Heart right ventricle (tissue), 16 donors: ENCODE data around the gene DCUN1D3. TPM values are rescaled to one million over a fixed set of nuclear protein-coding genes. Genes with fewer than 3 reads are reported as not detected.

Experiments used
- ATAC-seq, 8 donors: fragments of 200-7000 bp; cut with Tn5 transposase; one replicate each; pipeline ENCODE4 v1.9.1; 2020; ENCODE audit warnings: mild to moderate bottlenecking in 8 of 8, moderate library complexity in 8 of 8, moderate number of reproducible peaks in 1 of 8
- DNase-seq, 2 donors: peaks; one replicate each; pipeline ENCODE4 v3.0.0-alpha.2; 2020
- H3K27ac ChIP-seq, 10 donors: fragments of 200-600 bp; sonication (generic) in 2 of 10; one replicate each; pipeline versions ENCODE4 v1.5.0 to v1.8.0; 2020 to 2022; ENCODE audit warnings: mild to moderate bottlenecking in 3 of 10
- H3K27me3 ChIP-seq, 7 donors: fragments of 200-600 bp; one replicate each; pipeline ENCODE4 v1.8.0; 2021 to 2022; ENCODE audit warnings: mild to moderate bottlenecking in 2 of 7
- H3K36me3 ChIP-seq, 9 donors: fragments of 200-600 bp; sonication (generic) in 1 of 9; one replicate each; pipeline versions ENCODE4 v1.5.0 to v1.8.0; 2020 to 2022; ENCODE audit warnings: mild to moderate bottlenecking in 2 of 9
- H3K4me1 ChIP-seq, 9 donors: fragments of 200-600 bp; sonication (generic) in 1 of 9; one replicate each; pipeline versions ENCODE4 v1.5.0 to v1.8.0; 2020 to 2022; ENCODE audit warnings: mild to moderate bottlenecking in 4 of 9
- H3K4me3 ChIP-seq, 10 donors: fragments of 200-600 bp; sonication (generic) in 2 of 10; one replicate each; pipeline versions ENCODE4 v1.5.0 to v1.8.0; 2020 to 2022; ENCODE audit warnings: mild to moderate bottlenecking in 7 of 10, moderate library complexity in 2 of 10
- H3K9me3 ChIP-seq, 11 donors: fragments of 200-600 bp in 10 of 11; sonication (generic) in 2 of 11; one replicate each; pipeline versions ENCODE4 v1.5.0 to v1.8.0; 2013 to 2022; ENCODE audit warnings: mild to moderate bottlenecking in 2 of 11, control low read depth in 1 of 11, moderate library complexity in 1 of 11
- CTCF ChIP-seq, 9 donors: fragments of 200-600 bp; sonication (generic) in 2 of 9; IDR thresholded peaks; one replicate each; pipeline versions ENCODE4 v1.5.0 to v1.8.0; 2021 to 2022; ENCODE audit warnings: antibody characterized with exemption in 9 of 9, mild to moderate bottlenecking in 5 of 9, moderate library complexity in 1 of 9
- WGBS, 2 donors: extraction: QIAGEN DNeasy Blood & Tissue Kit; methylation state at CpG; one replicate each; pipeline ENCODE4 v1.1.7; 2013; ENCODE audit warnings: inconsistent platforms in 1 of 2; 5-methylcytosine and 5-hydroxymethylcytosine counted together
- intact Hi-C, 10 donors: fragments of 100-400 bp; cut with DNase I; formaldehyde crosslinking; loops; one replicate each; pipeline versions ENCODE4 v1.11.1 to v1.14.2; 2022
- polyA plus RNA-seq, 2 donors: library from polyadenylated mRNA; stranded (reverse); fragments of 200-250 nt; gene quantifications; one replicate each; pipeline ENCODE4 v1.2.3, GENCODE V29; 2013
- total RNA-seq, 10 donors: library from RNA; stranded (reverse); fragmentation: NEBNext Ultra II Directional in 3 of 10; extraction: Animal tissue kit (Norgen Biotek cat#: 25700) in 3 of 10; gene quantifications; one replicate each; pipeline versions ENCODE4 v1.2.1 to v1.2.4, GENCODE V29; 2021 to 2023
- donor health status: Arrhythmogenic right ventricular cardiomyopathy.
- donor health status: ischemic (EF 13 %, LVEDD 7.1; RV severe dilation, severe dysfunction).
- donor health status: healthy with polysubstance abuse.
- donor health status: DM: no; HTN: yes; CAD: no.
- donor health status: DM: no; HTN: no; CAD: no.
- donor health status: ischemic (EF 25% LVEDD 6.9; RV normal size, moderate dysfunction).
- donor health status: ischemic (EF 25% LVEDD 5.7; RV mildly dilated, moderate dysfunction).
- donor health status: healthy.
- donor health status: DM: yes; HTN: yes; CAD: no.
- donor health status: Ischemic cardiomyopathy.
- donor health status: ischemic (EF 35%, LVEDD 5.7; RV mildly dilated, moderate dysfunction).
- donor health status: nonischemic (EF 11% LVEDD 7.7; RV severe dilation, severe dysfunction).
- donor health status: DM: yes; HTN: yes; CAD: no.
- donor health status: PGD.
- donor health status: ischemic (EF 29% LVEDD 5.4; RV normal size, mild dysfunction).
- donor health status: nonischemic (EF 23%, LVEDD 6.1; RV moderate dilation, normal function).

The DCUN1D3 gene
- total and polyA plus RNA-seq, 12 donors: 3.4 to 32.6 (median 9.4) TPM

GRCh38 chr16:20901436-20902112 is 1.4 kb upstream of the DCUN1D3 start:
- ATAC-seq (peak in 7 of 8 donors; percentile 8 to 31 (median 23)), DNase-seq (peak; percentile 29 to 50)
- 21 to 29% methylated on average over 27 of the region's 27 CpGs for WGBS, 2 donors
- intact Hi-C loops: loop anchor here in 8 of 10 donors (2.0 to 10.0 kb wide), 7 partner anchors 34 to 94 kb away; partner anchors contain the start of genes ERI2 (in 1 of the 8) and REXO5 (in 1 of the 8)
- peak overlapping the region; percentile 95 to 99 (median 98) for H3K27ac ChIP-seq
- peaks cover 14 to 85% (median 78%) of the 10 kb centered on the region in 9 donors for H3K4me1 ChIP-seq
- peaks cover 0 to 13% (median 0%) of the 10 kb centered on the region in 9 donors for H3K36me3 ChIP-seq
- H3K27me3 ChIP-seq: no peaks in the 10 kb centered on the region
- H3K4me3 ChIP-seq: peak overlapping the region; percentile 62 to 86 (median 76)
- no peaks in the 10 kb centered on the region for H3K9me3 ChIP-seq
- no peak for TF ChIP-seq CTCF (IDR thresholded peaks at IDR 0.05)

- ATAC-seq (peak in 4 of 8 donors; percentile 0 to 10 (median 4)), DNase-seq (no peak)
- 0% methylated on average over 20 of the region's 20 CpGs for WGBS, 2 donors
- H3K27me3 ChIP-seq: no peaks in the 10 kb centered on the region
- no peak for TF ChIP-seq CTCF (IDR thresholded peaks at IDR 0.05)
- H3K9me3 ChIP-seq: no peaks in the 10 kb centered on the region
- H3K4me3 ChIP-seq: peak overlapping the region; percentile 62 to 86 (median 76)
- intact Hi-C loops: loop anchor here in 8 of 10 donors (2.0 to 10.0 kb wide), 7 partner anchors 34 to 94 kb away; partner anchors contain the start of genes ERI2 (in 1 of the 8) and REXO5 (in 1 of the 8)
- H3K4me1 ChIP-seq: peaks cover 11 to 85% (median 73%) of the 10 kb centered on the region in 9 donors
- peaks cover 0 to 18% (median under 1%) of the 10 kb centered on the region in 9 donors for H3K36me3 ChIP-seq
- H3K27ac ChIP-seq: peak overlapping the region; percentile 95 to 99 (median 98)
These were observed 894 bp upstream of the DCUN1D3 start for GRCh38 chr16:20901068-20901435.

GRCh38 chr16:20899477-20900298 is 470 bp downstream of the DCUN1D3 start:
- intact Hi-C loops: loop anchor here (2.0 to 10.0 kb wide), 7 partner anchors 32 to 92 kb away; partner anchors contain the start of genes ERI2 (in 1 of the 10) and REXO5 (in 1 of the 10)
- ATAC-seq: peak in 4 of 8 donors; percentile 1 to 27 (median 3)
- no peak for TF ChIP-seq CTCF (IDR thresholded peaks at IDR 0.05)
- DNase-seq: no peak
- H3K4me3 ChIP-seq: peak overlapping the region; percentile 62 to 86 (median 76)
- peaks cover 5 to 76% (median 60%) of the 10 kb centered on the region in 9 donors for H3K4me1 ChIP-seq
- peaks cover 0 to 32% (median 6%) of the 10 kb centered on the region in 9 donors for H3K36me3 ChIP-seq
- H3K9me3 ChIP-seq: no peaks in the 10 kb centered on the region
- WGBS, 2 donors: 0 to 2% methylated on average over 22 to 23 of the region's 23 CpGs
- peak overlapping the region; percentile 95 to 99 (median 98) for H3K27ac ChIP-seq
- H3K27me3 ChIP-seq: no peaks in the 10 kb centered on the region

GRCh38 chr16:20899071-20899470 is 1.1 kb downstream of the DCUN1D3 start:
- 6 to 10% methylated on average over 5 of the region's 5 CpGs for WGBS, 2 donors
- ATAC-seq (no peak), DNase-seq (no peak)
- H3K9me3 ChIP-seq: no peaks in the 10 kb centered on the region
- peaks cover 5 to 76% (median 55%) of the 10 kb centered on the region in 9 donors for H3K4me1 ChIP-seq
- intact Hi-C loops: loop anchor here in 2 of 10 donors (2.0 to 5.0 kb wide), 2 partner anchors 47 to 48 kb away; no protein-coding TSS in a partner anchor
- H3K4me3 ChIP-seq: peak overlapping the region; percentile 62 to 86 (median 76)
- no peak for TF ChIP-seq CTCF (IDR thresholded peaks at IDR 0.05)
- no peaks in the 10 kb centered on the region for H3K27me3 ChIP-seq
- H3K36me3 ChIP-seq: peaks cover 0 to 38% (median 8%) of the 10 kb centered on the region in 9 donors
- H3K27ac ChIP-seq: peak overlapping the region in 9 of 10 donors; percentile 95 to 99 (median 98)
